Endodermal cell (in vitro differentiated cells): ENCODE measurements around the gene MISP3. TPM values are rescaled to one million over a fixed set of nuclear protein-coding genes. Genes with fewer than 3 reads are reported as not detected.

ENCODE experiments used
- DNase-seq: peaks from one replicate; pipeline ENCODE4 v3.0.0-alpha.2; 2017
- H3K27ac ChIP-seq: 2 replicates; pipeline ENCODE4 v1.5.1; 2013; ENCODE audit warnings: mild to moderate bottlenecking, low read depth, low read length, moderate library complexity
- H3K27me3 ChIP-seq: 2 replicates; pipeline ENCODE4 v1.6.1; 2013; ENCODE audit warnings: mild to moderate bottlenecking, low read length, moderate library complexity; ENCODE audit not compliant: insufficient read depth, control insufficient read depth, poor library complexity, severe bottlenecking
- H3K36me3 ChIP-seq: 2 replicates; pipeline ENCODE4 v1.7.0; 2013; ENCODE audit warnings: mild to moderate bottlenecking, low read length, moderate library complexity; ENCODE audit not compliant: control insufficient read depth, insufficient read depth
- H3K4me1 ChIP-seq: one replicate; pipeline ENCODE4 v1.7.0; 2013; ENCODE audit warnings: low read length; ENCODE audit not compliant: control insufficient read depth, insufficient read depth
- H3K4me3 ChIP-seq: 2 replicates; pipeline ENCODE4 v1.5.1; 2013; ENCODE audit warnings: mild to moderate bottlenecking, low read length, moderate library complexity
- H3K9ac ChIP-seq: 2 replicates; pipeline ENCODE4 v1.6.1; 2013; ENCODE audit warnings: mild to moderate bottlenecking, low read length, moderate library complexity; ENCODE audit not compliant: poor library complexity, severe bottlenecking; ENCODE audit errors: extremely low read depth
- H3K9me3 ChIP-seq: 2 replicates; pipeline ENCODE4 v1.6.1; 2013; ENCODE audit warnings: mild to moderate bottlenecking, low read length, moderate library complexity; ENCODE audit not compliant: control insufficient read depth
- H3K27ac Mint-ChIP-seq: 2 replicates; pipeline ENCODE4 v1.8.0; 2020; ENCODE audit warnings: mixed read lengths
- H3K27me3 Mint-ChIP-seq: 2 replicates; pipeline ENCODE4 v1.8.0; 2021; ENCODE audit warnings: mild to moderate bottlenecking, mixed read lengths; ENCODE audit not compliant: insufficient read depth
- H3K36me3 Mint-ChIP-seq: 2 replicates; pipeline ENCODE4 v1.8.0; 2020; ENCODE audit warnings: low read depth, mixed read lengths
- H3K4me1 Mint-ChIP-seq: 2 replicates; pipeline ENCODE4 v1.8.0; 2020; ENCODE audit warnings: mixed read lengths
- H3K4me3 Mint-ChIP-seq: 2 replicates; pipeline ENCODE4 v1.8.0; 2020; ENCODE audit warnings: mild to moderate bottlenecking, moderate library complexity, mixed read lengths
- H3K9me3 Mint-ChIP-seq: 2 replicates; pipeline ENCODE4 v1.8.0; 2020; ENCODE audit warnings: mild to moderate bottlenecking, mixed read lengths
- CTCF ChIP-seq: fragments of 200-600 bp; sonication (generic); conservative IDR thresholded peaks from 2 replicates; pipeline ENCODE4 v1.5.0; 2021; ENCODE audit warnings: antibody characterized with exemption, mild to moderate bottlenecking
- WGBS, 2 experiments: methylation state at CpG; one replicate each; pipeline versions ENCODE4 v1.1.5 to v1.1.7; 2013; ENCODE audit warnings: missing lambda C conversion rate in 2 of 2, mixed read lengths in 1 of 2; ENCODE audit not compliant: insufficient coverage in 1 of 2, insufficient read length in 1 of 2; 5-methylcytosine and 5-hydroxymethylcytosine counted together
- total RNA-seq, 2 donors: library from RNA; stranded (reverse); fragmentation: NEBNext Ultra II Directional in 1 of 2; extraction: Animal tissue kit (Norgen Biotek cat#: 25700) in 1 of 2; gene quantifications; 2 replicates in 1 of 2; 3 replicates in 1 of 2; pipeline ENCODE4 v1.2.1, GENCODE V29; 2021

MISP3 gene
- total RNA-seq, 2 donors from 2014 or later, result 0.73 to 1.4 TPM

- no peaks in the 10 kb centered on the region for H3K4me1 ChIP-seq
- DNase-seq, result no peak
- Mint-ChIP-seq H3K9me3 (peaks cover 22% of the 10 kb centered on the region), H3K27ac (no peak overlapping the region), H3K4me3 (no peak overlapping the region), H3K4me1 (peaks cover 8% of the 10 kb centered on the region), H3K36me3 (peaks cover 20% of the 10 kb centered on the region), H3K27me3 (peaks cover 9% of the 10 kb centered on the region)
- peaks cover 4% of the 10 kb centered on the region for H3K36me3 ChIP-seq
- H3K27ac ChIP-seq, result no peak overlapping the region
- no peak overlapping the region for H3K9ac ChIP-seq
- 91 to 99% methylated on average over 7 of the region's 7 CpGs for WGBS, 2 experiments
- no peaks in the 10 kb centered on the region for H3K27me3 ChIP-seq
- no peak for TF ChIP-seq CTCF
- H3K4me3 ChIP-seq, result no peak overlapping the region
- H3K9me3 ChIP-seq, result peaks cover 9% of the 10 kb centered on the region
These were observed 22.3 kb downstream of the MISP3 start for GRCh38 chr19:14094854-14095253.

GRCh38 chr19:14096272-14096992, 23.8 kb downstream of the MISP3 start:
- no peak overlapping the region for H3K4me3 Mint-ChIP-seq

GRCh38 chr19:14097532-14098151, 25.1 kb downstream of the MISP3 start:
- Mint-ChIP-seq H3K36me3 (peaks cover 31% of the 10 kb centered on the region), H3K4me1 (no peaks in the 10 kb centered on the region), H3K4me3 (no peak overlapping the region), H3K27ac (peak overlapping the region; percentile 18), H3K9me3 (peaks cover 20% of the 10 kb centered on the region), H3K27me3 (peaks cover 5% of the 10 kb centered on the region)
- Histone ChIP-seq H3K4me3 (no peak overlapping the region), H3K27ac (no peak overlapping the region), H3K27me3 (no peaks in the 10 kb centered on the region), H3K9me3 (peaks cover 9% of the 10 kb centered on the region), H3K36me3 (peaks cover 10% of the 10 kb centered on the region), H3K4me1 (no peaks in the 10 kb centered on the region), H3K9ac (no peak overlapping the region)
- DNase-seq, result peak; percentile 63
- TF ChIP-seq CTCF, result peak; percentile 57
- 91 to 93% methylated on average over 19 to 21 of the region's 21 CpGs for WGBS, 2 experiments

More at GRCh38 chr19:14096272-14096992, 23.8 kb downstream of the MISP3 start:
- Histone ChIP-seq H3K27me3 (no peaks in the 10 kb centered on the region), H3K9me3 (peaks cover 9% of the 10 kb centered on the region), H3K4me3 (no peak overlapping the region), H3K9ac (no peak overlapping the region), H3K4me1 (no peaks in the 10 kb centered on the region), H3K27ac (no peak overlapping the region), H3K36me3 (peaks cover 8% of the 10 kb centered on the region)
- peaks cover 29% of the 10 kb centered on the region for H3K36me3 Mint-ChIP-seq
- TF ChIP-seq CTCF, result peak; percentile 59
- no peak overlapping the region for H3K27ac Mint-ChIP-seq
- DNase-seq, result peak; percentile 62
- H3K27me3 Mint-ChIP-seq, result peaks cover 9% of the 10 kb centered on the region
- H3K9me3 Mint-ChIP-seq, result peaks cover 22% of the 10 kb centered on the region
- WGBS, 2 experiments, result 92 to 100% methylated on average over 4 to 9 of the region's 11 CpGs
- H3K4me1 Mint-ChIP-seq, result peaks cover 7% of the 10 kb centered on the region
